Adipocyte (in vitro differentiated cells): ENCODE results near the gene CDH1.

Experiments
- DNase-seq: peaks from one replicate; pipeline ENCODE4 v3.0.0-alpha.2; 2015; ENCODE audit warnings: low read depth
- H3K27me3 ChIP-seq: replicated peaks from 2 replicates; pipeline ENCODE4 v1.7.0; 2013; ENCODE audit warnings: mild to moderate bottlenecking, low read length, moderate library complexity; ENCODE audit not compliant: control insufficient read depth, insufficient read depth
- H3K36me3 ChIP-seq: 2 replicates; pipeline ENCODE4 v1.7.0; 2013; ENCODE audit warnings: low read length, mild to moderate bottlenecking, moderate library complexity; ENCODE audit not compliant: control insufficient read depth, insufficient read depth, severe bottlenecking
- H3K4me1 ChIP-seq: 2 replicates; pipeline ENCODE4 v1.7.0; 2013; ENCODE audit warnings: mild to moderate bottlenecking, low read length, moderate library complexity; ENCODE audit not compliant: control insufficient read depth, insufficient read depth
- H3K4me3 ChIP-seq: 2 replicates; pipeline ENCODE4 v1.7.0; 2013; ENCODE audit warnings: mild to moderate bottlenecking, low read length, moderate library complexity
- H3K9ac ChIP-seq: 2 replicates; pipeline ENCODE4 v1.7.0; 2013; ENCODE audit warnings: mild to moderate bottlenecking, low read length, moderate library complexity
- H3K9me3 ChIP-seq: 2 replicates; pipeline ENCODE4 v1.7.0; 2013; ENCODE audit warnings: mild to moderate bottlenecking, low read length, moderate library complexity; ENCODE audit not compliant: control insufficient read depth

The CDH1 gene

DNA sequence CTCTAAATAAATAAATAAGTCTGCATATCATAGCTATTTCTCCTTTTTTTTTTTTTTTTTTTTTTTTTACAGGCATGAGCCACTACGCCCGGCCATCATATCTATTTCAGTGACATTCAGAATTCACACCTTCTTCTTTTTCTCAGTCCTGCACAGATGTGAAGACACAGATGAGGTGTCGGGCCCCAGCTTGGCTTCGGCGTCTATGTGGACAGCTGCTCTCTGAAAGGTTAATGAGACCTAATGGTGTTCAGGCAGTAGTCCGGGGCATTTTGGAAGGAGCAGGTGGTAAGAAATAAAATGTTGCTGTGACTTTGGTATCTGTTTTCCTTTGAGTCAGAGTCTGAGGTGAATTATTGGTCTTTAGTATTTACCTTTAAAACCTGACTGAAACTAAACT is 129.8 kb downstream of the CDH1 start:
- H3K27me3 ChIP-seq, result no peaks in the 10 kb centered on the region
- DNase-seq, result no peak
- H3K4me3 ChIP-seq, result no peak overlapping the region
- no peaks in the 10 kb centered on the region for H3K9me3 ChIP-seq
- no peak overlapping the region for H3K9ac ChIP-seq
- H3K4me1 ChIP-seq, result no peaks in the 10 kb centered on the region
- peaks cover 15% of the 10 kb centered on the region for H3K36me3 ChIP-seq

GRCh38 chr16:68869492-68870088 is 132.5 kb downstream of the CDH1 start:
- Histone ChIP-seq H3K9me3 (no peaks in the 10 kb centered on the region), H3K4me3 (no peak overlapping the region), H3K36me3 (peaks cover 8% of the 10 kb centered on the region), H3K27me3 (no peaks in the 10 kb centered on the region), H3K9ac (no peak overlapping the region), H3K4me1 (no peaks in the 10 kb centered on the region)
- no peak for DNase-seq

DNA sequence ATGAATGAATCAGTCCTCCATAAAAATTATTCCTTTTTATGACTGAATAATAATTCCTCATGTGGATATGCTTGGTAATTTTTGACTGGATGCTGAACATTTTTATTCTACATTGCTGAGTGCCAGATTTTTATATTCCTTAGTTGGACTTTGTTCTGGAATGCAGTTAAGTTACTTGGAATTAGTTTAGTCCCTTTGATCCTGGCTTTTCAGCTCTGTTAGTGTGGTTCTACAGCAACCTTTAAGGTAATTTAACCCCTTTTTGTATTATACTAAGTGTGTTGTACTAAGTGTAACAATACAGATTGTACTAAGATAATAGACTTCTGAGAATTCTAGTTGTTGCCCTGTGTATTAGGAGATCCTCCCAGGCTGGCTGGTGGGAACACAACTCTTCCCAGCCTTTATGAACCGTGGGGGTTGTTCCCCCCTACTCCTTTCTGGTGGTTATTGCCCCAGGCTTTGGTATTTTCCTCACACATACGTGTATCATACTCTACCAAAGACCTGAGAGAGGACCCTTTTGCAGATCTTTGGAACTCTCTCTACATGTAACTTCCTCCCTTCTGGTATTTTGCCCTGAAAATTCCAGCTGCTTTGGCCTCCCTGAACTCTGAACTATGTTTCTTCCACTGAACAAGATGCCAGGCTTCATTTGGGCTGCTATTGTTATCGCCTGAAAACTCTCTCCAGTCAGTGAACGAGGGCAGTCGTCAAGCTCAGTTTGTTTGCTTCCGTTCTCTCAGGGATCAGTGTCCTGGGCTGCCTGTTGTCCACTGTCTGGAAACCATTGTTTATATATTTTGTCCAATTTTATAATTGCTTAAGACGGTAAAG is 136.8 kb downstream of the CDH1 start:
- Histone ChIP-seq H3K9ac (no peak overlapping the region), H3K4me1 (no peaks in the 10 kb centered on the region), H3K4me3 (no peak overlapping the region), H3K9me3 (no peaks in the 10 kb centered on the region), H3K27me3 (no peaks in the 10 kb centered on the region), H3K36me3 (peaks cover 26% of the 10 kb centered on the region)
- DNase-seq, result no peak

GRCh38 chr16:68875871-68876270 is 138.8 kb downstream of the CDH1 start:
- no peaks in the 10 kb centered on the region for H3K4me1 ChIP-seq
- no peaks in the 10 kb centered on the region for H3K9me3 ChIP-seq
- no peak for DNase-seq
- H3K27me3 ChIP-seq, result no peaks in the 10 kb centered on the region
- H3K9ac ChIP-seq, result no peak overlapping the region
- no peak overlapping the region for H3K4me3 ChIP-seq
- H3K36me3 ChIP-seq, result peaks cover 35% of the 10 kb centered on the region

- Histone ChIP-seq H3K4me3 (no peak overlapping the region), H3K36me3 (peaks cover 12% of the 10 kb centered on the region), H3K9me3 (no peaks in the 10 kb centered on the region), H3K27me3 (no peaks in the 10 kb centered on the region), H3K9ac (no peak overlapping the region), H3K4me1 (peaks cover 12% of the 10 kb centered on the region)
- DNase-seq, result no peak
Observed at GRCh38 chr16:68883685-68884084, 146.6 kb downstream of the CDH1 start.

DNA sequence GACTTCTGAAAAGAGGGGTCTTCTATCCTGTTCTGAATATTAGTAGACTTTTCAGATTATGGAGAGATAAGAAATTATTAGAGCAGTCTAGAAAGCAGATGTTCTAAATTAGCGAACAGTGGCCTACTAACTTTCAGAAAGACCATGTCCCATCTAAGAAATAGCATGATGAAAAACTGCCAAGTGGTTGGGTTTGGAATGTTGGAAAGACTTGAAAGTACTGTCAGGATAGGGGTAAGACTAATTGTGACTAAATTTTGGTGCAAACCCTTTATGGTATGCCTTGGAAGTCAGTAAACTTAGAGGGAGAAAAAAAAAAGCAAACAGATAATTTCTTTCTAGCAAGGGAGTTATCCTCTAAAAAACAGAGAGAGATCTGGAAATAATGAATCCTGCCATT is 147.3 kb downstream of the CDH1 start:
- no peaks in the 10 kb centered on the region for H3K27me3 ChIP-seq
- H3K4me3 ChIP-seq, result no peak overlapping the region
- peaks cover 14% of the 10 kb centered on the region for H3K4me1 ChIP-seq
- no peak for DNase-seq
- no peaks in the 10 kb centered on the region for H3K9me3 ChIP-seq
- H3K9ac ChIP-seq, result no peak overlapping the region
- H3K36me3 ChIP-seq, result peaks cover 11% of the 10 kb centered on the region
